Hepatocyte (in vitro differentiated cells): ENCODE data around the gene RGS14. TPM values are rescaled to one million over a fixed set of nuclear protein-coding genes. Genes with fewer than 3 reads are reported as not detected.

Source experiments
- DNase-seq: peaks from one replicate; pipeline ENCODE4 v3.0.0-alpha.2; 2016; ENCODE audit warnings: low spot score
- H2AFZ ChIP-seq: fragments of 200-600 bp; sonication (generic); 2 replicates; pipeline ENCODE4 v1.6.0; 2016; ENCODE audit warnings: antibody characterized with exemption, mild to moderate bottlenecking
- H3K27ac ChIP-seq: fragments of 200-600 bp; sonication (generic); 2 replicates; pipeline ENCODE4 v1.5.1; 2016; ENCODE audit warnings: mild to moderate bottlenecking
- H3K27me3 ChIP-seq: fragments of 200-600 bp; sonication (generic); 2 replicates; pipeline ENCODE4 v1.6.1; 2016
- H3K36me3 ChIP-seq: fragments of 200-600 bp; sonication (generic); replicated peaks from 2 replicates; pipeline ENCODE4 v1.5.1; 2016; ENCODE audit warnings: low read depth; ENCODE audit not compliant: insufficient read depth
- H3K4me1 ChIP-seq: fragments of 200-600 bp; sonication (generic); 2 replicates; pipeline ENCODE4 v1.5.1; 2016; ENCODE audit warnings: mild to moderate bottlenecking, moderate library complexity; ENCODE audit not compliant: insufficient read depth
- H3K4me2 ChIP-seq: fragments of 200-600 bp; sonication (generic); 2 replicates; pipeline ENCODE4 v1.6.0; 2016
- H3K4me3 ChIP-seq: fragments of 200-600 bp; sonication (generic); 2 replicates; pipeline ENCODE4 v1.5.1; 2016; ENCODE audit warnings: mild to moderate bottlenecking
- H3K79me2 ChIP-seq: fragments of 200-600 bp; sonication (generic); 2 replicates; pipeline ENCODE4 v1.6.0; 2017; ENCODE audit warnings: mild to moderate bottlenecking
- H3K9me2 ChIP-seq: fragments of 200-600 bp; sonication (generic); replicated peaks from 2 replicates; pipeline ENCODE4 v1.6.0; 2017; ENCODE audit warnings: mild to moderate bottlenecking; ENCODE audit not compliant: insufficient read depth
- H3K9me3 ChIP-seq: fragments of 200-600 bp; sonication (generic); 2 replicates; pipeline ENCODE4 v1.5.1; 2016; ENCODE audit warnings: low read depth, mild to moderate bottlenecking
- H4K20me1 ChIP-seq: fragments of 200-600 bp; sonication (generic); 2 replicates; pipeline ENCODE4 v1.6.0; 2016; ENCODE audit warnings: mild to moderate bottlenecking; ENCODE audit not compliant: insufficient read depth, poor library complexity, severe bottlenecking
- CTCF ChIP-seq: fragments of 200-600 bp; sonication (generic); IDR thresholded peaks from 2 replicates; pipeline ENCODE4 v1.5.1; 2016; ENCODE audit warnings: antibody characterized with exemption, mild to moderate bottlenecking; ENCODE audit not compliant: poor library complexity
- EZH2 ChIP-seq: fragments of 200-600 bp; sonication (generic); IDR thresholded peaks from 2 replicates; pipeline ENCODE4 v1.6.1; 2016; ENCODE audit warnings: antibody characterized with exemption, mild to moderate bottlenecking, borderline replicate concordance
- EZH2phosphoT487 ChIP-seq: fragments of 200-600 bp; sonication (generic); IDR thresholded peaks from one replicate; pipeline ENCODE4 v1.6.1; 2018; ENCODE audit warnings: antibody characterized with exemption, mild to moderate bottlenecking, low read depth, moderate library complexity; ENCODE audit not compliant: unreplicated experiment, severe bottlenecking
- WGBS: methylation state at CpG from one replicate; pipeline ENCODE4 v1.1.6; 2016; ENCODE audit warnings: low lambda C conversion rate; ENCODE audit errors: missing lambda C conversion rate; 5-methylcytosine and 5-hydroxymethylcytosine counted together
- polyA plus RNA-seq: library from polyadenylated mRNA; unstranded; fragments of >200 nt; fragmentation: Nextera tagmentation; extraction: Ambion mirVana; gene quantifications from 2 replicates; pipeline ENCODE4 v1.2.1, GENCODE V29; 2016
- total RNA-seq: library from RNA; depleted of rRNA; stranded (reverse); fragments of >200 nt; gene quantifications from 2 replicates; pipeline ENCODE4 v1.2.3, GENCODE V29; 2014

Gene RGS14
- total and polyA plus RNA-seq, 2 experiments from 2014 or later = 36.5 to 37.0 TPM

DNA sequence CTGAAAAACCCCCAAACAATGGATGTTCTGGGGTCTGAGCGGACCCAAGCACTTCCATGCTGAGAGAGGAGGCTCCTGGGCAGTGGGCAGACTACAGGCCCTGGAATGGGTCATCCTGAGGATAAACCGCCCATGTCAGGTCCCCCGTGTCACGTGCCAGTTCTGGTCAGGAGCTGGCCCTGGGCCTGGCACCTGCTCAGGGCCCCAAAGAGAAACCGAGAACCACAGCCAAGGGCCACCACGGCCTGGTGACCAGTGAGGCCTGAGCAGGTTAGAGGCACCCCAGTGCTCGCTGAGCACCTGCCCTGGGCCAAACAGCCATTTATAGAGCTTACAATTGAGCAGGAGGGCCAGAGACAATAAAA, 22.0 kb upstream of the RGS14 start:
- H3K79me2 ChIP-seq = peaks cover 15% of the 10 kb centered on the region
- peaks cover 7% of the 10 kb centered on the region for H4K20me1 ChIP-seq
- H3K4me1 ChIP-seq = no peaks in the 10 kb centered on the region
- H3K27ac ChIP-seq = no peak overlapping the region
- no peaks in the 10 kb centered on the region for H3K9me3 ChIP-seq
- no peaks in the 10 kb centered on the region for H3K27me3 ChIP-seq
- no peak overlapping the region for H2AFZ ChIP-seq
- no peak overlapping the region for H3K4me2 ChIP-seq
- H3K36me3 ChIP-seq = no peaks in the 10 kb centered on the region
- H3K4me3 ChIP-seq = no peak overlapping the region
- TF ChIP-seq CTCF (no peak), EZH2phosphoT487 (no peak), EZH2 (no peak)
- no peaks in the 10 kb centered on the region for H3K9me2 ChIP-seq
- WGBS = 98% methylated on average over 7 of the region's 7 CpGs
- no peak for DNase-seq

DNA sequence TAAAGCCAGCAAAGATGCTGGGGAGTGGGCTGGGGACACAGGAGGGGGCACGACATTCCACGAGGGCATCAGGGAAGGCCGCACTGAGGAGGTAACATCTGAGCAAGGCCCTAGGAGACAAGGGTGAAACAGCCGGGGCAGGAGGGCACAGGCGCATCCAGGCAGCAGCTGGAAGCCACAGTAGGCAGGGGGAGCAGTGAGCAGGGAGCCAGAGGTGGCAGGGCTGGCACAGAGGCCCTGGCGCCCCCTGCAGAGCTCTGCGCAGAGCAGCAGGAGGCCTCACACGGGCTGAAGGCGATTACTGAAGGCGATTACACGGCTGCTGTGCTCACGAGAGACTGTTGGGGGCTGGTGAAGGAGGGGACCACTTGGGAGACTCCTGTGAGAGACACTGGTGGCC, 21.6 kb upstream of the RGS14 start:
- Histone ChIP-seq H2AFZ (no peak overlapping the region), H3K27ac (no peak overlapping the region), H3K9me2 (no peaks in the 10 kb centered on the region), H4K20me1 (peaks cover 7% of the 10 kb centered on the region), H3K4me1 (no peaks in the 10 kb centered on the region), H3K4me3 (no peak overlapping the region), H3K27me3 (no peaks in the 10 kb centered on the region), H3K79me2 (peaks cover 19% of the 10 kb centered on the region), H3K36me3 (no peaks in the 10 kb centered on the region), H3K9me3 (no peaks in the 10 kb centered on the region), H3K4me2 (no peak overlapping the region)
- TF ChIP-seq CTCF (peak; percentile 13), EZH2 (no peak)
- WGBS = 77% methylated on average over 12 of the region's 12 CpGs
- DNase-seq = no peak

DNA sequence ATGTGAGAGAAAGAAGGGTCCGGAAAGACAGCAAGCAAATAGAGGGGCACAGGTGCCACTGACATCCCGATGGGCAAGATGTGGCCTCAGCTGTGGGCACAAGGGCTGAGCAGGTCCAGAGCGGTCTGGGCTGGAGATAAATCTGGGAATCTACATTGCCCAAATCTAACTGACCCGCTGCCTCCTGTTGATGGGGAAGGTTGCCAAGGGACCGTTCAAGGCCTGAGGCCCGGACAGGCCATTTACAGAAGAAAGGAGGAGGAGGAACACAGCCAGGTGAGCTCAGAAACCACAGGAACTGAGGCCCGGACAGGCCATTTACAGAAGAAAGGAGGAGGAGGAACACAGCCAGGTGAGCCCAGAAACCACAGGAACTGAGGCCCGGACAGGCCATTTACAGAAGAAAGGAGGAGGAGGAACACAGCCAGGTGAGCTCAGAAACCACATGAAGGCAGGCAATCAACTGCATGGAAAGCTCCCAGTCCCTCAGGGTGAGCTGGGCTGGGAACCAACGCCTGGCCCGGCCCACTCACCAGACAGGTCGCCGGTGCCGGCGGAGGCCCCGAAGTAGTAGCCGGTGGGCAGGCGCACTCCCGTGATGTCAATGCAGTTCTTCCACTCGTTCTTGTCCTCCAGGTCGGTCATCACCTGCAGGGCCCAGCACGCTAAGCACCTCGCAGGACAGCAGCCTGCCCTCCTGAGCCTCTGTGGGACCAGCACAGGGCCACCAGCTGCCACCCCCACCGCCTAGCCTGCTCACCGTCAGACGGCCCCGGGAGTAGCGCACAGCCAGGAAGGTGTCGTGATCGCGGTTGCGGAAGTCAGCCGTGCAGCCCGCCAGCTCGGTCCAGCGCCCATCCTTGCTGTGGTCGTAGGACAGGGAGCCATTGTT, 20.9 kb upstream of the RGS14 start:
- H3K9me3 ChIP-seq = no peaks in the 10 kb centered on the region
- no peak overlapping the region for H3K27ac ChIP-seq
- TF ChIP-seq EZH2phosphoT487 = no peak
- no peak for TF ChIP-seq EZH2
- no peak for TF ChIP-seq CTCF
- H3K36me3 ChIP-seq = no peaks in the 10 kb centered on the region
- peaks cover 7% of the 10 kb centered on the region for H4K20me1 ChIP-seq
- no peak for DNase-seq
- peaks cover 26% of the 10 kb centered on the region for H3K79me2 ChIP-seq
- no peaks in the 10 kb centered on the region for H3K4me1 ChIP-seq
- no peaks in the 10 kb centered on the region for H3K9me2 ChIP-seq
- 96% methylated on average over 35 of the region's 36 CpGs for WGBS
- H3K4me2 ChIP-seq = no peak overlapping the region
- H3K4me3 ChIP-seq = no peak overlapping the region
- no peaks in the 10 kb centered on the region for H3K27me3 ChIP-seq
- no peak overlapping the region for H2AFZ ChIP-seq
